Peyer's patch (tissue), 4 donors: ENCODE measurements around the gene CCDC88C.
A peak's percentile ranks its signal among the peaks of the same experiment; 100 is the strongest.

Experiments used
- POLR2A ChIP-seq, 2 donors: fragments of 450-650 bp; IDR thresholded peaks; one replicate each; pipeline ENCODE4 v1.5.1; 2017; ENCODE audit warnings: antibody characterized with exemption in 2 of 2, mild to moderate bottlenecking in 2 of 2, moderate library complexity in 2 of 2
- TF ChIP-seq, protein P1 (sequence below), 6 experiments: fragments of 450-650 bp in 4 of 6; fragments of 200-600 bp in 2 of 6; sonication (generic) in 1 of 6; IDR thresholded peaks; one replicate each; pipeline ENCODE4 v1.5.1; 2017 to 2019; ENCODE audit warnings: antibody characterized with exemption in 6 of 6, mild to moderate bottlenecking in 3 of 6, moderate library complexity in 1 of 6

GRCh38 chr14:91410771-91411536 lies 6.7 kb downstream of the CCDC88C start:
- TF ChIP-seq, protein P1, sequence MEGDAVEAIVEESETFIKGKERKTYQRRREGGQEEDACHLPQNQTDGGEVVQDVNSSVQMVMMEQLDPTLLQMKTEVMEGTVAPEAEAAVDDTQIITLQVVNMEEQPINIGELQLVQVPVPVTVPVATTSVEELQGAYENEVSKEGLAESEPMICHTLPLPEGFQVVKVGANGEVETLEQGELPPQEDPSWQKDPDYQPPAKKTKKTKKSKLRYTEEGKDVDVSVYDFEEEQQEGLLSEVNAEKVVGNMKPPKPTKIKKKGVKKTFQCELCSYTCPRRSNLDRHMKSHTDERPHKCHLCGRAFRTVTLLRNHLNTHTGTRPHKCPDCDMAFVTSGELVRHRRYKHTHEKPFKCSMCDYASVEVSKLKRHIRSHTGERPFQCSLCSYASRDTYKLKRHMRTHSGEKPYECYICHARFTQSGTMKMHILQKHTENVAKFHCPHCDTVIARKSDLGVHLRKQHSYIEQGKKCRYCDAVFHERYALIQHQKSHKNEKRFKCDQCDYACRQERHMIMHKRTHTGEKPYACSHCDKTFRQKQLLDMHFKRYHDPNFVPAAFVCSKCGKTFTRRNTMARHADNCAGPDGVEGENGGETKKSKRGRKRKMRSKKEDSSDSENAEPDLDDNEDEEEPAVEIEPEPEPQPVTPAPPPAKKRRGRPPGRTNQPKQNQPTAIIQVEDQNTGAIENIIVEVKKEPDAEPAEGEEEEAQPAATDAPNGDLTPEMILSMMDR (IDR thresholded peaks at IDR 0.05), result no peak
- TF ChIP-seq POLR2A (IDR thresholded peaks at IDR 0.05), result peak in 1 of 2 donors; percentile 8
